ENCODE data around the gene CFAP126.
A peak's percentile ranks its signal among the peaks of the same experiment; 100 is the strongest.
"Not testable (repeated sequence)": the region's sequence is repeated elsewhere in the genome, so short reads cannot be mapped to it uniquely, and the experiment has no call there.

The CFAP126 gene

DNA sequence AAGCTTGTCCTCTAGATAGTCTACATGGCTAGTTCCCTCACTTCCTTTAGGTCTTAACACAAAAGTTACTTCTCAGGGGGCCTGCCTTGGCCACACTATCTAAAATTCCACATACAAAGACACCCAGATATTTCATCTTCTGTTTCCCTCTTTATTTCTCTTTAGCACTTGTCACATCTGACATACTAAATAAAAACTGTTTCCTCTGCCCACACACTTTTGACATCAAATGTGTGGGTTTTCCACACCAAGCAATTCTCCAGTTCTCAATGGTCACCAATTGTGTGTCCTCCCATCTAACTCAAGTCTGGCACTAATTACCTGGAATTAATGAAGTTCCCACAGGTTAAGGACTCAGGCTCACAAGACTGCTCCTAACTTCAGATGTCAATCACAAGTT, 25.5 kb upstream of the CFAP126 start:
- TF ChIP-seq, protein P1, sequence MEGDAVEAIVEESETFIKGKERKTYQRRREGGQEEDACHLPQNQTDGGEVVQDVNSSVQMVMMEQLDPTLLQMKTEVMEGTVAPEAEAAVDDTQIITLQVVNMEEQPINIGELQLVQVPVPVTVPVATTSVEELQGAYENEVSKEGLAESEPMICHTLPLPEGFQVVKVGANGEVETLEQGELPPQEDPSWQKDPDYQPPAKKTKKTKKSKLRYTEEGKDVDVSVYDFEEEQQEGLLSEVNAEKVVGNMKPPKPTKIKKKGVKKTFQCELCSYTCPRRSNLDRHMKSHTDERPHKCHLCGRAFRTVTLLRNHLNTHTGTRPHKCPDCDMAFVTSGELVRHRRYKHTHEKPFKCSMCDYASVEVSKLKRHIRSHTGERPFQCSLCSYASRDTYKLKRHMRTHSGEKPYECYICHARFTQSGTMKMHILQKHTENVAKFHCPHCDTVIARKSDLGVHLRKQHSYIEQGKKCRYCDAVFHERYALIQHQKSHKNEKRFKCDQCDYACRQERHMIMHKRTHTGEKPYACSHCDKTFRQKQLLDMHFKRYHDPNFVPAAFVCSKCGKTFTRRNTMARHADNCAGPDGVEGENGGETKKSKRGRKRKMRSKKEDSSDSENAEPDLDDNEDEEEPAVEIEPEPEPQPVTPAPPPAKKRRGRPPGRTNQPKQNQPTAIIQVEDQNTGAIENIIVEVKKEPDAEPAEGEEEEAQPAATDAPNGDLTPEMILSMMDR (IDR thresholded peaks at IDR 0.05; ENCODE audit: low read depth, low read length, poor library complexity, severe bottlenecking), result no peak
- TF ChIP-seq EZH2phosphoT487 (IDR thresholded peaks at IDR 0.05; ENCODE audit: borderline replicate concordance, low read length), result no peak
- Histone ChIP-seq H3K27ac (ENCODE audit: low read depth, low read length) (no peak overlapping the region), H3K79me2 (ENCODE audit: control insufficient read depth, low read length) (no peaks in the 10 kb centered on the region), H3K4me2 (ENCODE audit: low read length) (no peak overlapping the region), H3K4me3 (ENCODE audit: low read length) (no peak overlapping the region), H4K20me1 (ENCODE audit: control insufficient read depth, insufficient read depth, low read depth, low read length) (no peaks in the 10 kb centered on the region), H3K36me3 (ENCODE audit: control insufficient read depth, low read length) (no peaks in the 10 kb centered on the region), H3K27me3 (ENCODE audit: control insufficient read depth, low read length) (no peaks in the 10 kb centered on the region), H3K9me2 (replicated peaks; ENCODE audit: control insufficient read depth, low read length) (no peaks in the 10 kb centered on the region), H3K9me3 (ENCODE audit: control insufficient read depth, insufficient read depth, low read length) (no peaks in the 10 kb centered on the region), H3F3A (ENCODE audit: control insufficient read depth, insufficient read depth) (0 out of 2 replicates have a peak, but pooled peaks cover under 1% of the 10 kb centered on the region), H3K4me1 (ENCODE audit: control insufficient read depth, low read length) (peaks cover 15% of the 10 kb centered on the region)

GRCh38 chr1:161391611-161392010, 23.9 kb upstream of the CFAP126 start:
- H3F3A ChIP-seq (ENCODE audit: control insufficient read depth, insufficient read depth), result no peaks in the 10 kb centered on the region
- H3K27me3 ChIP-seq (ENCODE audit: control insufficient read depth, low read length), result no peaks in the 10 kb centered on the region
- peaks cover 11% of the 10 kb centered on the region for H3K4me1 ChIP-seq (ENCODE audit: control insufficient read depth, low read length)
- no peaks in the 10 kb centered on the region for H3K79me2 ChIP-seq (ENCODE audit: control insufficient read depth, low read length)
- H3K36me3 ChIP-seq (ENCODE audit: control insufficient read depth, low read length), result no peaks in the 10 kb centered on the region
- no peak overlapping the region for H3K4me3 ChIP-seq (ENCODE audit: low read length)
- H3K4me2 ChIP-seq (ENCODE audit: low read length), result no peak overlapping the region
- no peaks in the 10 kb centered on the region for H3K9me3 ChIP-seq (ENCODE audit: control insufficient read depth, insufficient read depth, low read length)
- no peak overlapping the region for H3K27ac ChIP-seq (ENCODE audit: low read depth, low read length)
- no peak for TF ChIP-seq EZH2phosphoT487 (IDR thresholded peaks at IDR 0.05; ENCODE audit: borderline replicate concordance, low read length)
- TF ChIP-seq, protein P1 (IDR thresholded peaks at IDR 0.05; ENCODE audit: low read depth, low read length, poor library complexity, severe bottlenecking), result no peak
- no peaks in the 10 kb centered on the region for H3K9me2 ChIP-seq (replicated peaks; ENCODE audit: control insufficient read depth, low read length)
- H4K20me1 ChIP-seq (ENCODE audit: control insufficient read depth, insufficient read depth, low read depth, low read length), result no peaks in the 10 kb centered on the region

GRCh38 chr1:161391136-161391535, 23.5 kb upstream of the CFAP126 start:
- H3K79me2 ChIP-seq (ENCODE audit: control insufficient read depth, low read length); H3K9me3 ChIP-seq (ENCODE audit: control insufficient read depth, insufficient read depth, low read length); H3K27me3 ChIP-seq (ENCODE audit: control insufficient read depth, low read length); H3F3A ChIP-seq (ENCODE audit: control insufficient read depth, insufficient read depth); H3K36me3 ChIP-seq (ENCODE audit: control insufficient read depth, low read length); H3K27ac ChIP-seq (ENCODE audit: low read depth, low read length); H4K20me1 ChIP-seq (ENCODE audit: control insufficient read depth, insufficient read depth, low read depth, low read length); H3K4me3 ChIP-seq (ENCODE audit: low read length); H3K9me2 ChIP-seq (replicated peaks; ENCODE audit: control insufficient read depth, low read length): not testable (repeated sequence)
- peak overlapping the region; percentile 96 for H3K4me2 ChIP-seq (ENCODE audit: low read length)
- peaks cover 14% of the 10 kb centered on the region for H3K4me1 ChIP-seq (ENCODE audit: control insufficient read depth, low read length)

- no peaks in the 10 kb centered on the region for H3K36me3 ChIP-seq (ENCODE audit: control insufficient read depth, low read length)
- no peaks in the 10 kb centered on the region for H3F3A ChIP-seq (ENCODE audit: control insufficient read depth, insufficient read depth)
- no peaks in the 10 kb centered on the region for H3K9me2 ChIP-seq (replicated peaks; ENCODE audit: control insufficient read depth, low read length)
- peak overlapping the region; percentile 92 for H3K4me3 ChIP-seq (ENCODE audit: low read length)
- no peaks in the 10 kb centered on the region for H3K9me3 ChIP-seq (ENCODE audit: control insufficient read depth, insufficient read depth, low read length)
- no peaks in the 10 kb centered on the region for H3K27me3 ChIP-seq (ENCODE audit: control insufficient read depth, low read length)
- no peak for TF ChIP-seq EZH2phosphoT487 (IDR thresholded peaks at IDR 0.05; ENCODE audit: borderline replicate concordance, low read length)
- TF ChIP-seq, protein P1 (IDR thresholded peaks at IDR 0.05; ENCODE audit: low read depth, low read length, poor library complexity, severe bottlenecking), result no peak
- peaks cover 15% of the 10 kb centered on the region for H3K4me1 ChIP-seq (ENCODE audit: control insufficient read depth, low read length)
- no peaks in the 10 kb centered on the region for H3K79me2 ChIP-seq (ENCODE audit: control insufficient read depth, low read length)
- H3K27ac ChIP-seq (ENCODE audit: low read depth, low read length), result no peak overlapping the region
- no peaks in the 10 kb centered on the region for H4K20me1 ChIP-seq (ENCODE audit: control insufficient read depth, insufficient read depth, low read depth, low read length)
- H3K4me2 ChIP-seq (ENCODE audit: low read length), result peak overlapping the region; percentile 96
These were observed 22.8 kb upstream of the CFAP126 start for GRCh38 chr1:161390559-161390858.

Data from DOHH2 (cell line).